Loucy (cell line): Measurements from ENCODE around the gene MMP27.

Source experiments
- CTCF ChIP-seq: fragments of 200-600 bp; sonication (generic); conservative IDR thresholded peaks from 2 replicates; pipeline ENCODE4 v1.5.1; 2014; ENCODE audit warnings: mild to moderate bottlenecking, antibody characterized with exemption, low read length
- EZH2phosphoT487 ChIP-seq: fragments of 200-600 bp; IDR thresholded peaks from 2 replicates; pipeline ENCODE4 v1.6.1; 2018; ENCODE audit warnings: antibody characterized with exemption, mild to moderate bottlenecking, moderate library complexity, borderline replicate concordance

GRCh38 chr11:102680945-102681344 is 24.6 kb downstream of the MMP27 start:
- no peak for TF ChIP-seq CTCF
- no peak for TF ChIP-seq EZH2phosphoT487
